SK-N-SH treated with all-trans-retinoic acid at 6 μM for 48 hours (cell line): ENCODE measurements around the gene CHN1.
A peak's percentile ranks its signal among the peaks of the same experiment; 100 is the strongest.

Experiments
- ATAC-seq: fragments of 200-7000 bp; cut with Tn5 transposase; 3 replicates; pipeline ENCODE4 v1.9.1; 2020; ENCODE audit warnings: mild to moderate bottlenecking, moderate library complexity
- ARNTL ChIP-seq: fragments of 450-650 bp; formaldehyde crosslinking; IDR thresholded peaks from 2 replicates; pipeline ENCODE4 v1.5.0; 2020; ENCODE audit warnings: low read depth, mild to moderate bottlenecking, moderate library complexity, borderline replicate concordance
- BACH2 ChIP-seq: fragments of 250-450 bp; sonication (Bioruptor Pico); IDR thresholded peaks from 2 replicates; pipeline ENCODE4 v1.9.0; 2021; ENCODE audit warnings: mild to moderate bottlenecking, borderline replicate concordance
- CREB5 ChIP-seq: fragments of 250-450 bp; sonication (Bioruptor Pico); IDR thresholded peaks from 2 replicates; pipeline ENCODE4 v1.5.1; 2020; ENCODE audit warnings: low read depth, mild to moderate bottlenecking, moderate library complexity
- CSDC2 ChIP-seq: fragments of 250-450 bp; sonication (Bioruptor Pico); IDR thresholded peaks from 2 replicates; pipeline ENCODE4 v1.5.0; 2020; ENCODE audit warnings: mild to moderate bottlenecking, moderate library complexity
- CSRNP3 ChIP-seq: fragments of 250-450 bp; sonication (Bioruptor Pico); IDR thresholded peaks from 2 replicates; pipeline ENCODE4 v1.5.1; 2021; ENCODE audit warnings: mild to moderate bottlenecking, moderate library complexity
- ESRRG ChIP-seq: fragments of 250-450 bp; sonication (Bioruptor Pico); IDR thresholded peaks from 2 replicates; pipeline ENCODE4 v1.6.1; 2021; ENCODE audit warnings: mild to moderate bottlenecking
- GLIS3 ChIP-seq: fragments of 250-450 bp; sonication (Bioruptor Pico); IDR thresholded peaks from 2 replicates; pipeline ENCODE4 v1.5.0; 2020; ENCODE audit warnings: mild to moderate bottlenecking, moderate library complexity
- ISL1 ChIP-seq: fragments of 250-450 bp; sonication (Bioruptor Pico); IDR thresholded peaks from 2 replicates; pipeline ENCODE4 v2.1.2; 2022; ENCODE audit warnings: mild to moderate bottlenecking, moderate library complexity
- OSR1 ChIP-seq: fragments of 250-450 bp; sonication (Bioruptor Pico); IDR thresholded peaks from 2 replicates; pipeline ENCODE4 v1.8.0; 2022; ENCODE audit warnings: moderate library complexity, mild to moderate bottlenecking, inconsistent platforms
- PATZ1 ChIP-seq: fragments of 250-450 bp; sonication (Bioruptor Pico); IDR thresholded peaks from 2 replicates; pipeline ENCODE4 v1.8.0; 2020; ENCODE audit warnings: mild to moderate bottlenecking, moderate library complexity, borderline replicate concordance
- POU6F1 ChIP-seq: fragments of 250-450 bp; sonication (Bioruptor Pico); IDR thresholded peaks from 2 replicates; pipeline ENCODE4 v1.8.0; 2021; ENCODE audit warnings: low read depth, mild to moderate bottlenecking, moderate library complexity, borderline replicate concordance
- PPARA ChIP-seq: fragments of 250-450 bp; sonication (Bioruptor Pico); IDR thresholded peaks from 2 replicates; pipeline ENCODE4 v1.5.0; 2020; ENCODE audit warnings: mild to moderate bottlenecking, borderline replicate concordance
- RARB ChIP-seq: fragments of 250-450 bp; sonication (Bioruptor Pico); IDR thresholded peaks from 2 replicates; pipeline ENCODE4 v1.8.0; 2021; ENCODE audit warnings: mild to moderate bottlenecking, moderate library complexity
- SNAI2 ChIP-seq: fragments of 250-450 bp; sonication (Bioruptor Pico); IDR thresholded peaks from 2 replicates; pipeline ENCODE4 v1.5.0; 2020; ENCODE audit warnings: mild to moderate bottlenecking, moderate library complexity
- TCF4 ChIP-seq: fragments of 250-450 bp; sonication (Bioruptor Pico); IDR thresholded peaks from 2 replicates; pipeline ENCODE4 v1.8.0; 2021; ENCODE audit warnings: mild to moderate bottlenecking, moderate library complexity, borderline replicate concordance
- TOX ChIP-seq: fragments of 250-450 bp; sonication (Bioruptor Pico); IDR thresholded peaks from 2 replicates; pipeline ENCODE4 v1.8.0; 2021; ENCODE audit warnings: mild to moderate bottlenecking, moderate library complexity, borderline replicate concordance
- ZC3H10 ChIP-seq: fragments of 250-450 bp; sonication (Bioruptor Pico); IDR thresholded peaks from 2 replicates; pipeline ENCODE4 v1.5.1; 2021; ENCODE audit warnings: mild to moderate bottlenecking, moderate library complexity
- ZFP3 ChIP-seq: fragments of 250-450 bp; sonication (Bioruptor Pico); IDR thresholded peaks from 2 replicates; pipeline ENCODE4 v1.5.0; 2020; ENCODE audit warnings: mild to moderate bottlenecking, moderate library complexity
- ZFP30 ChIP-seq: fragments of 450-650 bp; formaldehyde crosslinking; IDR thresholded peaks from 2 replicates; pipeline ENCODE4 v1.5.0; 2022; ENCODE audit warnings: mild to moderate bottlenecking, moderate library complexity
- ZNF565 ChIP-seq: fragments of 450-650 bp; formaldehyde crosslinking; conservative IDR thresholded peaks from 2 replicates; pipeline ENCODE4 v1.5.0; 2020; ENCODE audit warnings: low read depth, mild to moderate bottlenecking, moderate library complexity
- ZNF70 ChIP-seq: fragments of 450-650 bp; formaldehyde crosslinking; IDR thresholded peaks from 2 replicates; pipeline ENCODE4 v1.5.0; 2020; ENCODE audit warnings: mild to moderate bottlenecking, moderate library complexity
- ZNF8 ChIP-seq: fragments of 450-650 bp; formaldehyde crosslinking; IDR thresholded peaks from 2 replicates; pipeline ENCODE4 v1.5.0; 2020; ENCODE audit warnings: mild to moderate bottlenecking, moderate library complexity

CHN1 gene

GRCh38 chr2:175005733-175006264, 618 bp upstream of the CHN1 start:
- TF ChIP-seq CSDC2 (CRISPR knock-in tag): no peak
- TF ChIP-seq PPARA (CRISPR knock-in tag): no peak
- no peak for TF ChIP-seq ZNF565 (CRISPR knock-in tag)
- TF ChIP-seq CSRNP3 (CRISPR knock-in tag): no peak
- no peak for TF ChIP-seq CREB5 (CRISPR knock-in tag)
- TF ChIP-seq ZNF70: no peak
- no peak for TF ChIP-seq OSR1 (CRISPR knock-in tag)
- TF ChIP-seq TOX (CRISPR knock-in tag): no peak
- no peak for TF ChIP-seq ZC3H10 (CRISPR knock-in tag)
- TF ChIP-seq ISL1 (CRISPR knock-in tag): no peak
- peak; percentile 74 for ATAC-seq

- TF ChIP-seq TCF4: no peak
- no peak for TF ChIP-seq ZNF70
- TF ChIP-seq SNAI2 (CRISPR knock-in tag): no peak
- no peak for TF ChIP-seq ZFP3 (CRISPR knock-in tag)
- TF ChIP-seq CSRNP3 (CRISPR knock-in tag): no peak
- no peak for TF ChIP-seq OSR1 (CRISPR knock-in tag)
- no peak for TF ChIP-seq ZFP30 (CRISPR knock-in tag)
- no peak for TF ChIP-seq RARB
- TF ChIP-seq ISL1 (CRISPR knock-in tag): no peak
- TF ChIP-seq ZNF8 (CRISPR knock-in tag): no peak
- TF ChIP-seq GLIS3 (CRISPR knock-in tag): no peak
- no peak for TF ChIP-seq ZC3H10 (CRISPR knock-in tag)
- no peak for TF ChIP-seq BACH2 (CRISPR knock-in tag)
- TF ChIP-seq POU6F1 (CRISPR knock-in tag): no peak
- no peak for TF ChIP-seq PPARA (CRISPR knock-in tag)
- no peak for TF ChIP-seq PATZ1 (CRISPR knock-in tag)
- TF ChIP-seq ESRRG (CRISPR knock-in tag): no peak
- peak; percentile 66 for ATAC-seq
Measured at GRCh38 chr2:175004730-175004979, 526 bp downstream of the CHN1 start.

GRCh38 chr2:175003875-175004729, 1.1 kb downstream of the CHN1 start:
- TF ChIP-seq ISL1 (CRISPR knock-in tag): no peak
- no peak for TF ChIP-seq PATZ1 (CRISPR knock-in tag)
- no peak for TF ChIP-seq ZFP30 (CRISPR knock-in tag)
- no peak for TF ChIP-seq PPARA (CRISPR knock-in tag)
- TF ChIP-seq TOX (CRISPR knock-in tag): no peak
- TF ChIP-seq ZNF8 (CRISPR knock-in tag): no peak
- no peak for TF ChIP-seq CSDC2 (CRISPR knock-in tag)
- no peak for TF ChIP-seq ARNTL (CRISPR knock-in tag)
- TF ChIP-seq CSRNP3 (CRISPR knock-in tag): no peak
- no peak for TF ChIP-seq BACH2 (CRISPR knock-in tag)
- no peak for TF ChIP-seq ZFP3 (CRISPR knock-in tag)
- TF ChIP-seq, all 23 proteins: peak for 0
- peak; percentile 11 for ATAC-seq
